Kidney capillary endothelial cell (primary cell): ENCODE results near the gene CENPF.

Experiments
- DNase-seq: peaks from one replicate; pipeline ENCODE4 v3.0.0-alpha.2; 2018; ENCODE audit warnings: low spot score

Gene CENPF

GRCh38 chr1:214708321-214708955, 105.4 kb downstream of the CENPF start:
- no peak for DNase-seq

- DNase-seq = no peak
Observed at GRCh38 chr1:214709241-214709640, 106.2 kb downstream of the CENPF start.

GRCh38 chr1:214712737-214713136, 109.7 kb downstream of the CENPF start:
- no peak for DNase-seq
